COLO668 (cell line): ENCODE results near the gene DLG3.
"Not testable (repeated sequence)": the region's sequence is repeated elsewhere in the genome, so short reads cannot be mapped to it uniquely, and the experiment has no call there.

Source experiments
- DNase-seq: peaks from one replicate; lab custom pipeline; 2025; ENCODE audit not compliant: unreplicated experiment; lab: John Stamatoyannopoulos, UW

DLG3 gene

GRCh38 chrX:70509078-70509477, 64.4 kb downstream of the DLG3 start:
- DNase-seq = no peak

DNA sequence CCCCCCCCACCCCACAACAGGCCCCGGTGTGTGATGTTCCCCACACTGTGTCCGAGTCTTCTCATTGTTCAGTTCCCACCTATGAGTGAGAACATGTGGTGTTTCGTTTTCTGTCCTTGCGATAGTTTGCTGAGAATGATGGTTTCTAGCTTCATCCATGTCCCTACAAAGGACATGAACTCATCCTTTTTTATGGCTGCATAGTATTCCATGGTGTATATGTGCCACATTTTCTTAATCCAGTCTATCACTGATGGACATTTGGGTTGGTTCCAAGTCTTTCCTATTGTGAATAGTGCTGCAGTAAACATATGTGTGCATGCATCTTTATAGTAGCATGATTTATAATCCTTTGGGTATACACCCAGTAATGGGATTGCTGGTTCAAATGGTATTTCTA, 70.6 kb downstream of the DLG3 start:
- not testable (repeated sequence) for DNase-seq

DNA sequence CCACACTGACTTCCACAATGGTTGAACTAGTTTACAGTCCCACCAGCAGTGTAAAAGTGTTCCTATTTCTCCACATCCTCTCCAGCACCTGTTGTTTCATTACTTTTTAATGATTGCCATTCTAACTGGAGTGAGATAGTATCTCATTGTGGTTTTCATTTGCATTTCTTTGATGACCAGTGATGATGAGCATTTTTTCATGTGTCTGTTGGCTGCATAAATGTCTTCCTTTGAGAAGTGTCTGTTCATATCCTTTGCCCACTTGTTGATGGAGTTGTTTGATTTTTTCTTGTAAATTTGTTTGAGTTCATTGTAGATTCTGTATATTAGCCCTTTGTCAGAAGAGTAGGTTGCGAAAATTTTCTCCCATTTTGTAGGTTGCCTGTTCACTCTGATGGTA, 71.1 kb downstream of the DLG3 start:
- DNase-seq = not testable (repeated sequence)

GRCh38 chrX:70525733-70526132, 81.1 kb downstream of the DLG3 start:
- peak; percentile 46 for DNase-seq

- DNase-seq = no peak
These were observed 82.4 kb downstream of the DLG3 start for GRCh38 chrX:70527053-70527452.

GRCh38 chrX:70527610-70528345, 83.1 kb downstream of the DLG3 start:
- DNase-seq = no peak

GRCh38 chrX:70535198-70535597, 90.6 kb downstream of the DLG3 start:
- DNase-seq = no peak

DNA sequence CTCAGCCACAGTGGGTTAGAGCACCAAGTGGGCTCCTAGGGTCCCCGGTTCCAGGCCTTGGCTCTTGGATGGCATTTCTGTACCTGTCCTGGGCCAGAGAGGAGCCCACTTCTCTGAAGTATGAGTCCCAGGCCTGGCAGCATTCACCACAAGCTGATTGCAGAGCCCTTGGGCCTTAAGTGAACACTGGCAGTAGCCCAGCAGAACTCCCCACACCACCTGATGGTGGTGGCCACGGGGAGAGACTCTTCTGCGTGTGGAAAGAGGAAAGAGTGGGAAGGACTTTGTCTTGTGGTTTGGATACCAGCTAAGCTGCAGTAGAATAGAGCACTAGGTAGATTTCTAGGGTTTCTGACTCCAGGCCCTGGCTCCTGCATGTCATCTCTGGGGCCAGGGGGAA, 104.8 kb downstream of the DLG3 start:
- DNase-seq = no peak

GRCh38 chrX:70552130-70552704, 107.6 kb downstream of the DLG3 start:
- DNase-seq = no peak

DNA sequence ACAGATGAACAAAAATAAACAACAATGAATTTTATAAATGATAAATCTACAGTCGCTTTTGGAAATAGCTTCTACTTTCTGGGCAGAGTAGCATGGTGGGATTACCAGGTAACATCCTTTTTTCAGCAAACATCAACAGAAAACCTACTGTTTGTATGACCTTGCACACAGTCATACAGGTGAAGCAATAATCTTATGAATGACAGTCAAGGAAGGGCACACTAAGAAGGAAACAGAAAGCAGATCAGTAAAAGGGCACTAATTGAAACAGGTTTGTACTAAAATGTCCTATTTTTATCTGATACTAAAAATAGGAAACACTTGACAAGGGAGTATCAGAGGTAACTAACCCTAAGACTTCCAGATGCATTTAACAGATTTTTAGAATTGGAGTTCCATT, 108.9 kb downstream of the DLG3 start:
- DNase-seq = no peak

- DNase-seq = no peak
These were observed 109.4 kb downstream of the DLG3 start for GRCh38 chrX:70554081-70554480.

GRCh38 chrX:70554523-70554922, 109.9 kb downstream of the DLG3 start:
- DNase-seq = no peak

GRCh38 chrX:70554948-70555347, 110.3 kb downstream of the DLG3 start:
- DNase-seq = no peak
